ENCODE data around the gene UMAD1.

DNA sequence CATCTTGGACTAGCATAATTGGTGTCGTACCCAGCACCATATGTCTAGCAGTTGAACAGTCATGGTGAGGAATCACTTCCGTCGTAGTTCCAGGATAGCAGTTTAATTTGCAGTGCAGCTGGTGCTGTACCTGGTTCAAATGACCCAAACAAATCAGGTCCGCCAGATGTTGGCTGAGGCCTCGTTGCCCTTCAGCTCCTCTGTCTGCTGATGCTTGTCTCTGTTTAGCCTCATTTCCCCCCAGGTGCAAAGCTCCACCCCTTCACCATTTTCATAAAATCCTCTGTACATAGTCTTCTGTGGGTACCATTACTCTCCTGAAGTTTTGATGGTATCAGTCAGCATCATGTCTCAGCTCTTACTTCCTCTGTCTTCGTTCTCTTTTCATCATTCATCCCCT, 35.1 kb downstream of the UMAD1 start:
- TF ChIP-seq, protein P1, sequence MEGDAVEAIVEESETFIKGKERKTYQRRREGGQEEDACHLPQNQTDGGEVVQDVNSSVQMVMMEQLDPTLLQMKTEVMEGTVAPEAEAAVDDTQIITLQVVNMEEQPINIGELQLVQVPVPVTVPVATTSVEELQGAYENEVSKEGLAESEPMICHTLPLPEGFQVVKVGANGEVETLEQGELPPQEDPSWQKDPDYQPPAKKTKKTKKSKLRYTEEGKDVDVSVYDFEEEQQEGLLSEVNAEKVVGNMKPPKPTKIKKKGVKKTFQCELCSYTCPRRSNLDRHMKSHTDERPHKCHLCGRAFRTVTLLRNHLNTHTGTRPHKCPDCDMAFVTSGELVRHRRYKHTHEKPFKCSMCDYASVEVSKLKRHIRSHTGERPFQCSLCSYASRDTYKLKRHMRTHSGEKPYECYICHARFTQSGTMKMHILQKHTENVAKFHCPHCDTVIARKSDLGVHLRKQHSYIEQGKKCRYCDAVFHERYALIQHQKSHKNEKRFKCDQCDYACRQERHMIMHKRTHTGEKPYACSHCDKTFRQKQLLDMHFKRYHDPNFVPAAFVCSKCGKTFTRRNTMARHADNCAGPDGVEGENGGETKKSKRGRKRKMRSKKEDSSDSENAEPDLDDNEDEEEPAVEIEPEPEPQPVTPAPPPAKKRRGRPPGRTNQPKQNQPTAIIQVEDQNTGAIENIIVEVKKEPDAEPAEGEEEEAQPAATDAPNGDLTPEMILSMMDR (IDR thresholded peaks at IDR 0.05): no peak
- TF ChIP-seq ZFX (IDR thresholded peaks at IDR 0.05; ENCODE audit: borderline replicate concordance): no peak

Measured in 22Rv1 (cell line).